Measurements from ENCODE around the gene NTHL1.

The NTHL1 gene

DNA sequence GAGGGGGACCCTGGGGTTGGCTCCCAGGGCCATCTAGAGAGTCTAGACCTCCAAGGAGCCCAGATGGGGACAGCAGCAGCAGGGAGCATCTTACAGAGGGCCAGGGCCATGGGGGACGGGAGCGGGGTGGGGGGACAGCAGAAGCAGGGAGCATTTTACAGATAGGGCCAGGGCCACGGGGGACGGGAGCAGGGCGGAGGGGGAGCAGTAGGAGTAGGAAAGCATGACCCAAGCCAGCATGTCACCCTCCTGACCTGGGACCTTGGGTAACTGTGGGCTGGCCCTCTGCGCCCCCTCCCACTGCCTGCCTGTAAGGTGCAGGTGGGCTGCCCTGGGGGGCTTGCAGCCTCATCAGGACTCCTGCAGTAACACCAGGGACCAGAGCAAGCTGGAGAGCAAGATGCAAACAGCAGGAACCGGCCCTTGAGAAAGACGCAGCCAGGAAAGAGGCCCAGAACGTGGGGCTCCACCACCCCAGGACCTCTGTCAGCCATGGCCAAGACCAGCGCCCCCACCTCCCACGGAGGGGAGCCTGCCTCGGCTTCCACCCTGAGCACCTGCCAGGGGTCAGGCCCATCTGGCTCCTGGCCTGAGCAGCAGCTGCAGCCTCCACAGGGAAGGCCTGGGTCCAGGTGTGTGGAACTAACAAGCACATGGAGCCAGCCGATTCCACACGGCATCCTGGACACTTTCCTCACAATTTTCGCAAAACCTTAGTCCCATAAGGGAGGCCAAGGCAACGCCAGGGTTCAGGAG is 40.4 kb downstream of the NTHL1 start:
- no peak for DNase-seq

GRCh38 chr16:2006317-2006716 is 41.3 kb downstream of the NTHL1 start:
- DNase-seq: no peak

DNA sequence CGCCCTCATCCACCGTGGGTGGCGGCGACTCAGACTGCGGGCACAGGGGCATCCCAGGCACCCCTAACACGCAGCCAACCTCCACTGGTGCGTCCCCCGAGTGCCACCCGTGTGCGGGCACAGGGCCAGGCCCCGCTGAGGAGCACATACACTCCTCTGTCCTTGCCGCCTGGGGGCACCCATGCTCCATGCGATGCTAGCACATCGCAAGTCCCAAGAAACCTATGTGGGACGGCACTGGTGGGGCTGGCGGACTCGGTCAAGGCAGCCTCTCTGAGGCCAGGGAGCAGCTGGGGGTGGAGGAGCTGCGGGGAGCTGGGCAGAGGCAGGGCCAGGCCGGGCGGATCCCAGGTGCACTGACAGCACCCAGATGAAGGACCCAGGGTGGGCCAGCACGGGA is 42.0 kb downstream of the NTHL1 start:
- no peak for DNase-seq

DNA sequence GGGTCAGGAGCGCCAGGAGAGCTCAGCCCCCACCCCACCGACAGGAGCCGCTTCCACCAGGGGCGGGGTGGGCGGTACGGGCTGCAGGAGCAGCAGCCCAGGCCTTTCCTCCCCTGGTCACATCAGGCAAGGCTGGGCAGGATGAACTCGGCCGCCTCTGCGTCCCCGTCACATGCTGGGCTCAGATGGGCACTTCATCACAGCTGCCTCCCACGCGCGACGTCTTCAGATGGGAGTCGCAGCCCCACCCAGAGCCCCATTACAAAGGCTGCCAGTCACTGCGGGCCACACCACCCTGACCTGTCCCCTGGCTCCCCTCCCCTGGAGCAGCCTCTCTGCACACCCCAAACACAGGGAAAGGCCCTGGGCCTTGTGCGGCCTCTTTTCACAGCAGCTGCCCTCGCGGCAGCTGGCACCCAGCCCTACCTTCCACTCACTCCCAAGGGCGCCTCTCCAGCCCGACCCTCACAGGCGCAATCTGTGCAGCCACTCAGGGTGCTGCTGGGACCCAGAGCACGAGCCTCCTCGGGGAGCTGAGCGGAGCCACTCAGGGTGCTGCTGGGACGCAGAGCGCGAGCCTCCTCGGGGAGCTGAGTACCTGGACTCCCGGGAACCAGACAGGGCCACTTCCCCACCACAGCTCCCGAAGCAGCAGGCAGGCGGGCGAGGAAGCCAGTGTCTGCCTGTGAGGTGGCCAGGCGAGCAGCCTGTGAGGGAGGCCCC is 42.7 kb downstream of the NTHL1 start:
- no peak for DNase-seq

DNA sequence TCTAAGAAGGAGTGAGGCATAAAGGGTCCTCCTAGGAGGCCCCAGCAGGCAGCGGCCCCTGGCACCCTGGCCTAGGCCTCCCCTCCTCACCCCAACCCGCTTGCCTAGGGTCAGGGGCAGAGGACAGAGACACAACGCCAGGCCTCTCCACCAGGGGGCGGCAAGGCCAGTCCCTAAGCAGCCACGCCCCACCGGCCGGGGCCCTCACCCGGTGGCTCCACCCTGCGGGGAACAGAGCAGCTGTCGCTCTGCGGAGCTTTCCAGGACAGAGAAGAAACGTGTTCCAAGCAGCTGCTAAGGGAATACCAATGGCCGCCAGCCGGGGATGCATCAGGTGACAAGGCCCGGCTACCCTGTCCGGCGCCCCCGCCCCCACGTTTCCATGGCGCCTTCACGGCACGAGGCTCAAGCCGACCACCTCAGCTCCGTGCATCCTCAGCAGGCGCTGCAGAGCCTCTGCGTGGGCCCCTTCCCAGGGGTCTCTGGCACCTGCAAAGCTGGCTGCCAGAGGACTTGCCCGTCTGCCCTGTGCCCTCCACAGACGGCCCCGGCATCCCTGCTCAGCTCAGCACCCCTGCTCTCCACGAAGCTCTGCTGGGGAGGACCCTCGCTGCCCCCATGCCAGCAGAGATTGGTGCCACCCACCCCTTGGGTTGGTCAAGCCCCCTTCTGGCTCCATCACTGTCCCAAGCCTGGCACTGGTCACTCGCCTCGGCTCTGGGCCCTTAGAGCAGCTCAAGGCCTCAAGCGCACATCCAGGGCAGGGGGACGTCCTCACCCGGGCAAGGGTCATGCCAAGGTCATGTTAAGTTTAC is 43.6 kb downstream of the NTHL1 start:
- DNase-seq: peak; percentile 25

DNA sequence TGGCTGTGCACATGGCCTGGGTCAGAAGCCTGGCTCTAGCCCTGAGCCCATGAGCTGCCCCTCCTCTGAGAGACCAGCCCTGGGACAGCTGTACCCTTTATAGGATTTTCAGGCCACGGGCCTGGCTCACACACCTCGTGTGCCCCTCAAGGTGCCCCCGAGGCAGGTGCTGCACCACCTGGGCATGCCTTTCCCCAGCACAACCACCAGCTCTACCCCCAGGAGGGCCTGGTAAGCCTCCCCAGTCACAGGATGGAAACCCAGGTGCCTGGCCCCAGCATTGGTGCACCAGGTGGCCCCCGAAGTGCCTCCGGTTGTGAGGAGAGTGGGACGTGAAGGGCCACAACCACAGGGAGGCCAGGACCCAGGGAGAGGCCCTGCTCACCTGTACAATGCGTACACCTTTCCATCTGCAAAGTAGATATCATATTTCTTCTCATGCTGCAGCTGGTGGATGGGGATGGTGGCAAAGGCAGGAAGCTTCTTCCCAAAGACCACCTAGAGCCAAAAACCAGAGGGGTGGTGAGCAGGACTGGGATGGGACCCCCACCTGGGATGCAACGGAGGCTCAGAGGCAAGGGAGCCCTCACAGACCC is 44.3 kb downstream of the NTHL1 start:
- DNase-seq: no peak

DNA sequence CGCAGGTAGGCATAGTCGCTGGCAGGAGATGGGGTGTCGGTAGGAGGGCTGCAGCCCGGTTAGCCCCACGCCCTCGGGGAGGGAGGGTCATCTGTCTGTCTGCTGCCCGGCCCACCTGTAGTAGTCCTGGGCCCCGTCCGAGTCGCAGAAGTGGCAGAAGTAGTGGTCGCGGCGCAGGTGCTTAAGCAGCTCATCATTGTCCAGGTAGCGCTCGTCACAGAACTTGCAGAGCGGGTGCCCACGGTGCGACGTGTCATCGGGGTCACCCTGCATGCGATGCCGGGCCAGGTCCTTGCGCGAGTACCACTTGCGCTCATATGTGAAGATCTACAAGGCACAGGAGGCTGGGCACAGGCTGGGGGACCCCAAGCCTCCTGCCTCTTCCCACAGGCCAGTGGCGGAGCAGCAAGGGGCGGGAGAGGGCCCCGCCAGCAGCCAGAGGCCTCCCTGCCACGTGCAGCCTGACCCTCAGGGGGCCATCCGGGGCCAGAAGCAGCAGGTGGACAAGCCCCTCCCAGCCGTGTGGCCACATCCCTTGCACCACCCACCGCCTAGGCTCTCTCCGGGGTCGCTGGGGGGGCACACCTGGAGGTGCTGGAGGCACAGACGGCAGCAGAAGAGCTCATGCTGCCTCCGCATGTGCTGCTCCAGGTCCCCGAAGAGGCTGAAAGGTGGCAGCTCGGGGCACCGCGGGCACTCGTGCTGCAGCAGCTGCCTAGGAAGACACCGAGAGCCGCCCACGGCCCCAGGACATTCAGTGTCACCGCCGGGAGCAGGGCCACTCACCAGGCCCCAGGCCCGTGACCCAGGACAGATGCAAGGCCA is 45.0 kb downstream of the NTHL1 start:
- DNase-seq: no peak

GRCh38 chr16:2001456-2002355 is 45.9 kb downstream of the NTHL1 start:
- DNase-seq: no peak

- no peak for DNase-seq
Measured at GRCh38 chr16:2001035-2001434, 46.6 kb downstream of the NTHL1 start.

- no peak for DNase-seq
Measured at GRCh38 chr16:1999866-2000514, 47.6 kb downstream of the NTHL1 start.

GRCh38 chr16:1998852-1999801 is 48.5 kb downstream of the NTHL1 start:
- no peak for DNase-seq

GRCh38 chr16:1998360-1998835 is 49.2 kb downstream of the NTHL1 start:
- no peak for DNase-seq

- no peak for DNase-seq
Measured at GRCh38 chr16:1997494-1998359, 49.9 kb downstream of the NTHL1 start.

- no peak for DNase-seq
Measured at GRCh38 chr16:1993731-1994131, 53.9 kb downstream of the NTHL1 start.

- DNase-seq: no peak
Measured at GRCh38 chr16:1992704-1993317, 54.8 kb downstream of the NTHL1 start.

DNA sequence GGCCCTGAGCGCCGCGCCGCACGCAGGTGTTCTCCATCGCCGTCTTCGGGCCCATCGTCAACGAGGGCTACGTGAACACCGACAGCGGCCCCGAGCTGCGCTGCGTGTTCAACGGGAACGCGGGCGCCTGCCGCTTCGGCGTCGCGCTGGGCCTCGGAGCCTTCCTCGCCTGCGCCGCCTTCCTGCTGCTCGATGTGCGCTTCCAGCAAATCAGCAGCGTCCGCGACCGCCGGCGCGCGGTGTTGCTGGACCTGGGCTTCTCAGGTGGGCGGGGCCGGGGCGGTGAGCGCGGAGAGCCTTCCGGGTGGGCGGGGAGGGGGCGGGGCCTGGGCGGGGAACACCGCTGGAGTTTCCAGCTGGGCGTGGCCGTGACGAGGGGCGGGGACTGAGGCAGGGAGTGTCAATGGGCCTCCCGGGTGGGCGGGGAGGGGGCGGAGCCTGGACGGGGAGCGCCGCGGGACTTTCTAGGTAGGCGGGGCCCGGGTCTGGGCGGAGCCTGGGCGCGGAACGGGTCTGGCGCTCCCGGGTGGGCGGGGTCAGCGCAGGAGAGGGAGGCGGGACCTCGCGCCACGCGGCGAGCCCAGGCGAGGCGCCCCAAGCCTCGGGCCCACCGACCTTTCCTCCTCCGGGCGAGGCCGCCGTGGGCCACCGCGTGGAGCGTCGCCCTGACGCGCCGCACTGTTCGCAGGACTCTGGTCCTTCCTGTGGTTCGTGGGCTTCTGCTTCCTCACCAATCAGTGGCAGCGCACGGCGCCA is 55.5 kb downstream of the NTHL1 start:
- no peak for DNase-seq

DNA sequence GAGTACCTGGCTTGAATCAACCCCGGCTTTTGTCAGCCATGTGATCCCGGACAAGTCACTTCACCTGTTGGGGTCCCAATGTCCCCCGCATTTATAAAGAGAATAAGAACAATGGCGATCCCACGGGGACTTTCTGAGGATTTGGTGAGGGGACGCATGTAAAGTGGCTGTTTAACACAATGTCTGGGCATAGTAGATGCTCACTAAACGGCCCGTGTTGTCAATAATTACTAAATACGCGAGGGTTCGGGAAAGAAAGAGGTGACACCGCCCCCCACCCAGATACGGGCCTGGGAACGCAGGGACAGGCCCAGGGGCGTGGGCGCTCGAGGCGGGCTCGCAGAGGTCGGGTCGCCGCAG is 56.1 kb downstream of the NTHL1 start:
- DNase-seq: no peak
